OCI-LY3 (cell line): ENCODE results near the gene ADARB1.
"Not testable (repeated sequence)": the region's sequence is repeated elsewhere in the genome, so short reads cannot be mapped to it uniquely, and the experiment has no call there.

Experiments
- H2AFZ ChIP-seq: fragments of 200-600, 300-600 bp; shearing (Covaris generic); 2 replicates; pipeline ENCODE4 v1.6.0; 2014; ENCODE audit warnings: antibody characterized with exemption, low read depth, low read length
- H3K27ac ChIP-seq: fragments of 200-600, 300-600 bp; sonication (generic); 2 replicates; pipeline ENCODE4 v1.5.1; 2014; ENCODE audit warnings: mild to moderate bottlenecking, low read length, moderate library complexity, mixed read lengths
- H3K27me3 ChIP-seq: fragments of 200-600, 300-600 bp; sonication (generic); 2 replicates; pipeline ENCODE4 v1.6.1; 2014; ENCODE audit warnings: low read depth, low read length, mixed read lengths
- H3K36me3 ChIP-seq: fragments of 200-600, 300-600 bp; sonication (generic); replicated peaks from 2 replicates; pipeline ENCODE3; 2014; ENCODE audit warnings: low read depth, low read length, mixed read lengths
- H3K4me1 ChIP-seq: fragments of 300-600, 200-600 bp; sonication (generic); 2 replicates; pipeline ENCODE4 v1.6.1; 2014; ENCODE audit warnings: low read length, mixed read lengths
- H3K4me2 ChIP-seq: fragments of 200-600, 300-600 bp; sonication (generic); 2 replicates; pipeline ENCODE4 v1.6.1; 2014; ENCODE audit warnings: low read length, mixed read lengths
- H3K4me3 ChIP-seq: fragments of 300-600, 200-600 bp; sonication (generic); 2 replicates; pipeline ENCODE4 v1.5.1; 2014; ENCODE audit warnings: antibody characterized with exemption, mild to moderate bottlenecking, low read length, moderate library complexity
- H3K79me2 ChIP-seq: fragments of 300-600, 200-600 bp; shearing (Covaris generic); 2 replicates; pipeline ENCODE4 v1.6.1; 2014; ENCODE audit warnings: mild to moderate bottlenecking, low read length, mixed read lengths
- H3K9ac ChIP-seq: fragments of 300-600, 200-600 bp; shearing (Covaris generic); 2 replicates; pipeline ENCODE4 v1.6.0; 2014; ENCODE audit warnings: mild to moderate bottlenecking, low read length, moderate library complexity
- H3K9me3 ChIP-seq: fragments of 200-600, 300-600 bp; shearing (Covaris generic); 2 replicates; pipeline ENCODE4 v1.6.1; 2014; ENCODE audit warnings: low read length, mixed read lengths; ENCODE audit not compliant: insufficient read depth
- H4K20me1 ChIP-seq: fragments of 200-600, 300-600 bp; sonication (generic); 2 replicates; pipeline ENCODE4 v1.6.1; 2016; ENCODE audit warnings: low read length, mixed read lengths; ENCODE audit not compliant: insufficient read depth
- EZH2phosphoT487 ChIP-seq: fragments of 200-600 bp; shearing (Covaris generic); IDR thresholded peaks from 2 replicates; pipeline ENCODE4 v1.6.1; 2018; ENCODE audit warnings: antibody characterized with exemption, mixed run types, low read depth
- TF ChIP-seq, protein P1 (sequence below): fragments of 200-600, 300-600 bp; sonication (generic); IDR thresholded peaks from 2 replicates; pipeline ENCODE4 v1.5.1; 2014; ENCODE audit warnings: antibody characterized with exemption, low read length, low read depth

ADARB1 gene

DNA sequence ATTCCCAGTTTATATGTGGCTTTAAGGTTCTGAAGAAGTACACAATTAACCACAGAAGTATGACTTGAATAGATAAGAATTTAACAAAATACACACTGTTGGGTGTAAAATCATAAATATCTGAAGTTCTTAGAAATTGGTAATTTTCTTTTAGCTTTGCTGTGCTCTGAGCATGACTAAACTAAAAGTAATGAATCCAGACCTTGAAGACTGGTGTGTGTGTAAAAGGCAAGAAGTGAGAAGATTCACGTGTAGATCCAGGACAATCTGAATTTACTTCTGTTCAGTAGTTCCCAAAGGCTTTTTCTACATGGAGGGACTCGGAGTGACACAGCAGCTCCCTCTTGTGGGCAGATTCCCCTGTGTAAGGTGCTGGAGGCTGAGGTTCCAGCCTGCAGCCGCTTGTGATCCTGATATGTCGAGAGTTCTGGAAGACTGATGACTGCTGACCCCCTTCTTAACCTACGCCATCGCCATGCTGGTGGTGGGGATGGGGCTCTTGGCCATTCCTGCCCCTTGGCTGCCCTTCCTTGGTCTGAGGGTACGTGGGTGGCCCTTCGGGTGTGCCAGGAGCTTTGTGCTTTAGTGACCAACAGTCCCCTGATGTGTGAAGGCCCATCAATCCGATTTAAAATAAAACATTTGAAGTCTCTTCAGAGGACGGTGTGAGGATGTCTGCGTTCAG lies 62.7 kb downstream of the ADARB1 start:
- no peak overlapping the region for H3K9ac ChIP-seq
- H4K20me1 ChIP-seq = no peaks in the 10 kb centered on the region
- H3K4me2 ChIP-seq = no peak overlapping the region
- no peaks in the 10 kb centered on the region for H3K9me3 ChIP-seq
- H2AFZ ChIP-seq = no peak overlapping the region
- H3K27me3 ChIP-seq = 0 out of 2 replicates have a peak, but pooled peaks cover 3% of the 10 kb centered on the region
- H3K27ac ChIP-seq = no peak overlapping the region
- no peak for TF ChIP-seq EZH2phosphoT487
- TF ChIP-seq, protein P1, sequence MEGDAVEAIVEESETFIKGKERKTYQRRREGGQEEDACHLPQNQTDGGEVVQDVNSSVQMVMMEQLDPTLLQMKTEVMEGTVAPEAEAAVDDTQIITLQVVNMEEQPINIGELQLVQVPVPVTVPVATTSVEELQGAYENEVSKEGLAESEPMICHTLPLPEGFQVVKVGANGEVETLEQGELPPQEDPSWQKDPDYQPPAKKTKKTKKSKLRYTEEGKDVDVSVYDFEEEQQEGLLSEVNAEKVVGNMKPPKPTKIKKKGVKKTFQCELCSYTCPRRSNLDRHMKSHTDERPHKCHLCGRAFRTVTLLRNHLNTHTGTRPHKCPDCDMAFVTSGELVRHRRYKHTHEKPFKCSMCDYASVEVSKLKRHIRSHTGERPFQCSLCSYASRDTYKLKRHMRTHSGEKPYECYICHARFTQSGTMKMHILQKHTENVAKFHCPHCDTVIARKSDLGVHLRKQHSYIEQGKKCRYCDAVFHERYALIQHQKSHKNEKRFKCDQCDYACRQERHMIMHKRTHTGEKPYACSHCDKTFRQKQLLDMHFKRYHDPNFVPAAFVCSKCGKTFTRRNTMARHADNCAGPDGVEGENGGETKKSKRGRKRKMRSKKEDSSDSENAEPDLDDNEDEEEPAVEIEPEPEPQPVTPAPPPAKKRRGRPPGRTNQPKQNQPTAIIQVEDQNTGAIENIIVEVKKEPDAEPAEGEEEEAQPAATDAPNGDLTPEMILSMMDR = peak; percentile 77
- H3K79me2 ChIP-seq = no peaks in the 10 kb centered on the region
- H3K4me1 ChIP-seq = no peaks in the 10 kb centered on the region
- no peak overlapping the region for H3K4me3 ChIP-seq
- no peaks in the 10 kb centered on the region for H3K36me3 ChIP-seq

DNA sequence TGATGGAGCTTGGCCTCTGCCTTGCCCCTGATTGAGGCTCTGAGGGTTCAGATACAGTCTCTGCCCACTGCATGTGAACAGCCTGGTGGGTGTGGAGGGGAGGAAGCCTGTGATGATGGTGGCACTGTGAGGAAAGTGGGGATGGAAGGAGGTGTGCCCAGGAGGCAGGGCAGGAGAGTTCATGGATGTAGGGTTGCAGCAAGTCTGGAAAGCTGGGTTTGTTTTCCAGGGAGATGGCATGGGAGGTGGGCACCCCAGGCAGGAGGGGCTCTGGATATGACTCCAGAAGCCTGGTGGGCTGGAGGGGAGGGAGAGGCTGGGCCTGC lies 63.2 kb downstream of the ADARB1 start:
- no peak overlapping the region for H3K27ac ChIP-seq
- H3K9ac ChIP-seq = no peak overlapping the region
- no peak for TF ChIP-seq EZH2phosphoT487
- TF ChIP-seq, protein P1 = no peak
- H3K4me3 ChIP-seq = no peak overlapping the region
- no peaks in the 10 kb centered on the region for H3K36me3 ChIP-seq
- H3K79me2 ChIP-seq = no peaks in the 10 kb centered on the region
- H3K9me3 ChIP-seq = no peaks in the 10 kb centered on the region
- no peaks in the 10 kb centered on the region for H4K20me1 ChIP-seq
- H3K4me2 ChIP-seq = no peak overlapping the region
- no peaks in the 10 kb centered on the region for H3K4me1 ChIP-seq
- no peak overlapping the region for H2AFZ ChIP-seq
- H3K27me3 ChIP-seq = 0 out of 2 replicates have a peak, but pooled peaks cover 3% of the 10 kb centered on the region

DNA sequence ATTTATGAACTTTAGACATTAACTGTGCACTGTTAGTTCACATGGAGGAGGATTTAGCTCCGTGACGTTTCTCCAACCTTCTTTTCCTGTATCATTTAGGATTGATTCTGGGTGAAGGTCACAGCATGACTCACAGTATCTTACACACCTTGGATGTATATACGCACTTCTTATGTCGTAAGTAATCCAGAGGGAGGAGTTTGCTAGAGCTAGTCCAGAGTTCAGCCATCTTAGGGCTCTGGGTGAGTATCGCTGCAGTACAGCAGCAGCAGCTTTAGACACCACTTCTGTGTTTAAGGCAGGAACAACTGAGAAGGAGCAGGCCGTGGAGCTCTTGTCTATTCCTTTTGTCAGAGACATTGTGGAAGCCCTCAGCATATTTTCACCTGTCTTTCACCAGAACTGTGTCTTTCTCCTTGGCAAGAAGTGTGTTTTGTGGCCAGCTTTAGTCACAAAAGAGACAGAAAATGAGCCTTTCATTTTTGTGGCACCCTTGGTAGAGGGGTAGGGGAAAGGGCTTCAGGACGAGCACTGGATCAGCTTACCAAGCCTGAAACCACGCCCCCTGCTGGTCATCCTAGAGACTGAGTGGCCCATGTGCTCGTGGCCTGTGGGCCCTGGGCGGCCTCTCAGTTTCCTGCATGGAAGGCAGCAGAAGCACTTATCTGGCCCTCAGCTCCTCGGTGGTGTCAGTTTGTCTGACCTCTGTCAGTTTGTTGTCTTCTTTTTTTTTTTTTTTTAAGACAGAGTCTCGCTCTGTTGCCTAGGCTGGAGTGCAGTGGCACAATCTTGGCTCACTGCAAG lies 64.0 kb downstream of the ADARB1 start:
- no peak overlapping the region for H3K9ac ChIP-seq

DNA sequence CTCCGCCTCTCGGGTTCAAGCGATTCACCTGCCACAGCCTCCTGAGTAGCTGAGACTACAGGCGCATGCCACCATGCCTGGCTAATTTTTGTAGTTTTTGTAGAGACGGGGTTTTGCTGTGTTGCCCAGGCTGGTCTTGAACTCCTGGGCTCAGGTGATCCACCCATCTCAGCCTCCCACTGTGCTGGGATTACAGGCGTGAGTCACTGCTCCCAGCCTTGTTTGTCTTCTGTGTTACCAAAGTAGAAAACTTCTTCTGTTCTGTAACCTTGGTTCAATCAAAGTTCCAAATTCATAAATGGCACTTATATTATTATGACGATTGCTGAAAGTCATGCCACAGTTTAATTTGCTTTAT lies 64.6 kb downstream of the ADARB1 start:
- not testable (repeated sequence) for H3K79me2 ChIP-seq, H3K4me2 ChIP-seq, H3K9ac ChIP-seq, H2AFZ ChIP-seq, H3K4me1 ChIP-seq, H3K4me3 ChIP-seq, H3K27ac ChIP-seq, H3K36me3 ChIP-seq, H3K27me3 ChIP-seq, H4K20me1 ChIP-seq, H3K9me3 ChIP-seq

More for the DNA sequence above, 64.0 kb downstream of the ADARB1 start:
- 0 out of 2 replicates have a peak, but pooled peaks cover 3% of the 10 kb centered on the region for H3K27me3 ChIP-seq
- H3K4me2 ChIP-seq = no peak overlapping the region
- no peak overlapping the region for H2AFZ ChIP-seq
- H3K4me3 ChIP-seq = no peak overlapping the region
- no peaks in the 10 kb centered on the region for H3K4me1 ChIP-seq
- no peaks in the 10 kb centered on the region for H3K36me3 ChIP-seq
- no peaks in the 10 kb centered on the region for H3K9me3 ChIP-seq
- H3K27ac ChIP-seq = no peak overlapping the region
- H3K79me2 ChIP-seq = no peaks in the 10 kb centered on the region
- TF ChIP-seq, protein P1 = peak; percentile 61
- TF ChIP-seq EZH2phosphoT487 = no peak
- no peaks in the 10 kb centered on the region for H4K20me1 ChIP-seq
